HG02798 (cell line): ENCODE results near the gene FLG.
"Not testable (repeated sequence)": the region's sequence is repeated elsewhere in the genome, so short reads cannot be mapped to it uniquely, and the experiment has no call there.

Experiments
- ATAC-seq: cut with Tn5 transposase; IDR thresholded peaks from one replicate; pipeline ENCODE4 v1.9.1; 2021; ENCODE audit warnings: mild to moderate bottlenecking; ENCODE audit not compliant: unreplicated experiment, poor library complexity

FLG gene

GRCh38 chr1:152303139-152303872 is 21.7 kb downstream of the FLG start:
- not testable (repeated sequence) for ATAC-seq

GRCh38 chr1:152256394-152256793 is 68.6 kb downstream of the FLG start:
- ATAC-seq, result not testable (repeated sequence)
